GM06990 (cell line): ENCODE results near the gene SNAP25.

Experiments
- DNase-seq: peaks from one replicate; pipeline ENCODE4 v3.0.0-alpha.2; 2011; ENCODE audit not compliant: insufficient read length; ENCODE audit errors: extremely low read depth
- H3K27me3 ChIP-seq: replicated peaks from 2 replicates; pipeline ENCODE4 v1.6.0; 2011; ENCODE audit warnings: low read length; ENCODE audit not compliant: control insufficient read depth, insufficient read depth
- H3K36me3 ChIP-seq: 2 replicates; pipeline ENCODE4 v1.5.1; 2011; ENCODE audit warnings: low read length; ENCODE audit not compliant: control insufficient read depth, insufficient read depth
- H3K4me3 ChIP-seq: replicated peaks from 2 replicates; pipeline ENCODE4 v1.5.1; 2011; ENCODE audit warnings: low read depth, mild to moderate bottlenecking, control low read depth, low read length
- TF ChIP-seq, protein P1 (sequence below): IDR thresholded peaks from 2 replicates; pipeline ENCODE4 v1.5.1; 2011; ENCODE audit warnings: low read length, control low read depth, mild to moderate bottlenecking, inconsistent platforms; ENCODE audit not compliant: insufficient read depth, poor library complexity, severe bottlenecking

The SNAP25 gene

DNA sequence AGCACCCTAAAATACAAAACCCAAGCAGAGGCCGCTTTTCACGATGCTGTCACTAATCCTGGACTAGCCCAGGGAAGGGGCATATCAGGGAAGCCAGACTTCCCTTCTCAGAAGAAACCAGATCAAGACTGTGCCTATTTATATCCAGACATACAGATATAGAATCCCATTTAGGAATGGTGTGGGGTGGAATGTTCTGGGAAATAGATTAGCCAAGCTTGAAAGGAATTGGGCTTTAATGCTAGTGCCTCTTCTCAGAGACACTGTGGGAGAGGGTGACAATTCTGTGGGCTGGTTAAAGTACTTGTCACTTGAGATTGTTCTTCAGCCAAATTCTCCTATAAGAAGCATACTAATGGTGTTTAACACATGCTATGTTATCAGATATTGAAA, 45.5 kb downstream of the SNAP25 start:
- no peaks in the 10 kb centered on the region for H3K27me3 ChIP-seq

DNA sequence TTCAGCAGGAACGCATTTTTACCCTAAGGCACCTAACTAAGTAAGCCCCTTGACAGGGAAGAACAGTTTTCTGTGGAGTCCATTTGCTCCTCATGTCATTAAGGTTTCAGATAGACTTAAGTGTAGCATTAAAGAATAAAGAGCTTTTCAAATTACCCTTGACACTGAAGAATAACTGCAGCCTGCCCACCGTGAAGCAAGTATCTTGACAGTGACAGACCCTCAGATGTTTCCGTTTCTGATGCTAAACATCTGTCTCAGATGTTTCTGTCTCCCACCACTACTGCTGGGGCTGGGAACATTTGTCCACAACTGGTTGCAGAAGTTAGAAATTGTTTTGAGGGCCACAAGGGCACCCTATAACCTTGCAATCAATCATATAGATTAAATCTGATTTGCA, 50.0 kb downstream of the SNAP25 start:
- no peak for DNase-seq
- no peak overlapping the region for H3K4me3 ChIP-seq
- TF ChIP-seq, protein P1, sequence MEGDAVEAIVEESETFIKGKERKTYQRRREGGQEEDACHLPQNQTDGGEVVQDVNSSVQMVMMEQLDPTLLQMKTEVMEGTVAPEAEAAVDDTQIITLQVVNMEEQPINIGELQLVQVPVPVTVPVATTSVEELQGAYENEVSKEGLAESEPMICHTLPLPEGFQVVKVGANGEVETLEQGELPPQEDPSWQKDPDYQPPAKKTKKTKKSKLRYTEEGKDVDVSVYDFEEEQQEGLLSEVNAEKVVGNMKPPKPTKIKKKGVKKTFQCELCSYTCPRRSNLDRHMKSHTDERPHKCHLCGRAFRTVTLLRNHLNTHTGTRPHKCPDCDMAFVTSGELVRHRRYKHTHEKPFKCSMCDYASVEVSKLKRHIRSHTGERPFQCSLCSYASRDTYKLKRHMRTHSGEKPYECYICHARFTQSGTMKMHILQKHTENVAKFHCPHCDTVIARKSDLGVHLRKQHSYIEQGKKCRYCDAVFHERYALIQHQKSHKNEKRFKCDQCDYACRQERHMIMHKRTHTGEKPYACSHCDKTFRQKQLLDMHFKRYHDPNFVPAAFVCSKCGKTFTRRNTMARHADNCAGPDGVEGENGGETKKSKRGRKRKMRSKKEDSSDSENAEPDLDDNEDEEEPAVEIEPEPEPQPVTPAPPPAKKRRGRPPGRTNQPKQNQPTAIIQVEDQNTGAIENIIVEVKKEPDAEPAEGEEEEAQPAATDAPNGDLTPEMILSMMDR: no peak
- no peaks in the 10 kb centered on the region for H3K27me3 ChIP-seq
- H3K36me3 ChIP-seq: no peaks in the 10 kb centered on the region

More for the DNA sequence above, 45.5 kb downstream of the SNAP25 start:
- DNase-seq: no peak
- TF ChIP-seq, protein P1: no peak
- H3K36me3 ChIP-seq: no peaks in the 10 kb centered on the region
- no peak overlapping the region for H3K4me3 ChIP-seq

DNA sequence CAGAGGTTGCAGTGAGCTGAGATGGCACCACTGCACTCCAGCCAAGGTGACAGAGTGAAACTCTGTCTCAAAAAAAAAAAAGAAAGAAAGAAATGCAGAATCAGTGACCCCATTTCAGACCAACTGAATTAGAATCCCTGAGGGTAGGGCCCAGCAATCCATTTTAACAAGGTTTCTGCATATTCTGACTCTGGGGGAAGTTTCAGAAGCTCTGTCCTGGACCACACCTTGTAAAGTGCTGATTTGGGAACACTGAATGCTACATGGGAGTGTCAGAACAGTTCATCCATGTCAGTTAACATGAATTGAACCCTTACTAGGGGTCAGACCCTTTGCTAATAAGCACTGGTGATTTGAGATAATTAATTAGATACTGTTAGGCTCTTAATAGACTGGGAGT, 52.0 kb downstream of the SNAP25 start:
- Histone ChIP-seq H3K4me3 (no peak overlapping the region), H3K27me3 (no peaks in the 10 kb centered on the region), H3K36me3 (no peaks in the 10 kb centered on the region)
- no peak for DNase-seq
- TF ChIP-seq, protein P1: no peak

DNA sequence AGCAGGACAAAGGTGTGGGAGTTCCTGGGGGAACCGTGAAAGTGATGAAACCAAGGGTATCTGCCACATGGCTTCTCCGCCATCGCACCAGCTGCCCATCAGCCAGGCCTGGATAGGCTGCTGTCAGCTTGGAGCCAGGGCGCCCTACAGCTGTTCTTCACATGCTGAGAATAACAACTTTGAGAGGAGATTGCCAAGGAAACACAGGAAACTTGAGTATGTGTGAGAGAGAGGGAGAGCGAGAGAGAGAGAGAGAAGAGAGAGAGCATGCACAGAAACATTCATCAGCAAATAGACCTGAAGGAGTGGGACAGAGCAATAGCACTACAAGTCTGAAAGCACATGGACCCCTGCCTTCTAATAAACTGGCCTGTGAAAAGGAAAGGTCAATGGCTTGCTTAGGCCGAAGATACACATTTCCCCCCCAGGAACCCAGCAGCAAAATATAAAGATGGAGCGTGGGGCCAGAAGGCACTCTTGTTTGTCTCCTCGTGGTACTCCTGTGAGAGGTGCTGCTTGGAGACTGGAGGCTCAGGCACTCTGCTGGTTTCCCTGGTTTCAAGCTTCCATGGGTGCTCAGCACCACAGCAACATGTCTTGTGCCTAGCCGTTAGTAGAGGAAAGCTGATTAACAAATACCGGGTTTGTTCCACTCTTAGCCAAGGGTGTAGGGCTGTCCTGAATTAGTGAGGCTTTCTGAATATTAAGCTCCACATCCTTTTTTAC, 53.0 kb downstream of the SNAP25 start:
- H3K4me3 ChIP-seq: no peak overlapping the region
- DNase-seq: no peak
- no peaks in the 10 kb centered on the region for H3K36me3 ChIP-seq
- TF ChIP-seq, protein P1: no peak
- H3K27me3 ChIP-seq: no peaks in the 10 kb centered on the region

DNA sequence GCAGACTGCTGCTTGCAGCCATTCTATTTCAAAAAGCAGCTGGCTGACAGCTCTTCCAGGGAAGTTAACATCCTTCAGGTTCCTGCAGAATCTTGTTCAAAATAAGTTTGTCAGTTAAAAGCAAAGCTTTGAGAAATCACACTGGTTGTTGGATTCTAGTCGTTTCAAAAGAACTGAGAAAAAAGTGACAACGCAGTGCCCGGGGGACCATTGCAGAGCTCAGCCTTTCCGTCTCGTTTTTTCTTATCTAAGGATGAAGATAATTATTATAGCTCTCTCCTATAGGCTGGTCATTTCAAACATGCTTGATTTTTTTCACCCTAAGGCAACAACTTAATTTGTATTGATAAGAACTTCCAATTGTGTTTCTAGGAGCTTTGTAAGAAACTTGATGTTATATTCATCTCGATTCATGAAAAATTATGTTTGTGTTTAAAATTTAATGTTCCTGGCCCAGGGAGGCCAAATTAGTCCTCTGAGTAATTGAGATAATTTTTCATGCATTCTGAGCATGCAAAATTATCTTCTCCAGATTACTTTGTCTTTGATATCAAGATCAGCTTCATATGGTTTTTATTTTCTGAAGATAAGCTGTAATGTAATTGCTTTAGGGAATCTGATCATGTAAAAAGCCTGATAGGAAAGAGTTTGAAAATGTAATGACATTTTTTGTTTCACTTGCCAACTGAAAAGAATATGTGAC, 58.4 kb downstream of the SNAP25 start:
- TF ChIP-seq, protein P1: no peak
- H3K27me3 ChIP-seq: no peaks in the 10 kb centered on the region
- no peaks in the 10 kb centered on the region for H3K36me3 ChIP-seq
- H3K4me3 ChIP-seq: no peak overlapping the region
- DNase-seq: no peak
